Endodermal cell (in vitro differentiated cells): ENCODE results near the gene NME7. TPM values are rescaled to one million over a fixed set of nuclear protein-coding genes. Genes with fewer than 3 reads are reported as not detected.

ENCODE experiments used
- DNase-seq: peaks from one replicate; pipeline ENCODE4 v3.0.0-alpha.2; 2017
- H3K27ac ChIP-seq: 2 replicates; pipeline ENCODE4 v1.5.1; 2013; ENCODE audit warnings: mild to moderate bottlenecking, low read depth, low read length, moderate library complexity
- H3K27me3 ChIP-seq: 2 replicates; pipeline ENCODE4 v1.6.1; 2013; ENCODE audit warnings: mild to moderate bottlenecking, low read length, moderate library complexity; ENCODE audit not compliant: insufficient read depth, control insufficient read depth, poor library complexity, severe bottlenecking
- H3K36me3 ChIP-seq: 2 replicates; pipeline ENCODE4 v1.7.0; 2013; ENCODE audit warnings: mild to moderate bottlenecking, low read length, moderate library complexity; ENCODE audit not compliant: control insufficient read depth, insufficient read depth
- H3K4me1 ChIP-seq: one replicate; pipeline ENCODE4 v1.7.0; 2013; ENCODE audit warnings: low read length; ENCODE audit not compliant: control insufficient read depth, insufficient read depth
- H3K4me3 ChIP-seq: 2 replicates; pipeline ENCODE4 v1.5.1; 2013; ENCODE audit warnings: mild to moderate bottlenecking, low read length, moderate library complexity
- H3K9ac ChIP-seq: 2 replicates; pipeline ENCODE4 v1.6.1; 2013; ENCODE audit warnings: mild to moderate bottlenecking, low read length, moderate library complexity; ENCODE audit not compliant: poor library complexity, severe bottlenecking; ENCODE audit errors: extremely low read depth
- H3K9me3 ChIP-seq: 2 replicates; pipeline ENCODE4 v1.6.1; 2013; ENCODE audit warnings: mild to moderate bottlenecking, low read length, moderate library complexity; ENCODE audit not compliant: control insufficient read depth
- H3K27ac Mint-ChIP-seq: 2 replicates; pipeline ENCODE4 v1.8.0; 2020; ENCODE audit warnings: mixed read lengths
- H3K27me3 Mint-ChIP-seq: 2 replicates; pipeline ENCODE4 v1.8.0; 2021; ENCODE audit warnings: mild to moderate bottlenecking, mixed read lengths; ENCODE audit not compliant: insufficient read depth
- H3K36me3 Mint-ChIP-seq: 2 replicates; pipeline ENCODE4 v1.8.0; 2020; ENCODE audit warnings: low read depth, mixed read lengths
- H3K4me1 Mint-ChIP-seq: 2 replicates; pipeline ENCODE4 v1.8.0; 2020; ENCODE audit warnings: mixed read lengths
- H3K4me3 Mint-ChIP-seq: 2 replicates; pipeline ENCODE4 v1.8.0; 2020; ENCODE audit warnings: mild to moderate bottlenecking, moderate library complexity, mixed read lengths
- H3K9me3 Mint-ChIP-seq: 2 replicates; pipeline ENCODE4 v1.8.0; 2020; ENCODE audit warnings: mild to moderate bottlenecking, mixed read lengths
- CTCF ChIP-seq: fragments of 200-600 bp; sonication (generic); conservative IDR thresholded peaks from 2 replicates; pipeline ENCODE4 v1.5.0; 2021; ENCODE audit warnings: antibody characterized with exemption, mild to moderate bottlenecking
- WGBS, 2 experiments: methylation state at CpG; one replicate each; pipeline versions ENCODE4 v1.1.5 to v1.1.7; 2013; ENCODE audit warnings: missing lambda C conversion rate in 2 of 2, mixed read lengths in 1 of 2; ENCODE audit not compliant: insufficient coverage in 1 of 2, insufficient read length in 1 of 2; 5-methylcytosine and 5-hydroxymethylcytosine counted together
- total RNA-seq, 2 donors: library from RNA; stranded (reverse); fragmentation: NEBNext Ultra II Directional in 1 of 2; extraction: Animal tissue kit (Norgen Biotek cat#: 25700) in 1 of 2; gene quantifications; 2 replicates in 1 of 2; 3 replicates in 1 of 2; pipeline ENCODE4 v1.2.1, GENCODE V29; 2021

NME7 gene
- total RNA-seq, 2 donors from 2014 or later = 28.1 to 32.3 TPM

GRCh38 chr1:169371404-169371803 is 3.8 kb upstream of the NME7 start:
- H3K36me3 Mint-ChIP-seq = peaks cover 15% of the 10 kb centered on the region
- 96% methylated on average over 1 of the region's 1 CpG; no CpG with 5 or more reads in 1 of the 2 experiments for WGBS, 2 experiments
- no peak for DNase-seq

GRCh38 chr1:169368406-169368769 is 791 bp upstream of the NME7 start:
- no peak overlapping the region for H3K27ac Mint-ChIP-seq
- H3K4me1 Mint-ChIP-seq = peaks cover 5% of the 10 kb centered on the region
- 0 to 1% methylated on average over 8 to 16 of the region's 16 CpGs for WGBS, 2 experiments
- DNase-seq = no peak
- TF ChIP-seq CTCF = no peak
- no peak overlapping the region for H3K27ac ChIP-seq
- H3K9me3 ChIP-seq = peaks cover 9% of the 10 kb centered on the region
- H3K27me3 ChIP-seq = no peaks in the 10 kb centered on the region
- H3K4me1 ChIP-seq = no peaks in the 10 kb centered on the region
- H3K4me3 ChIP-seq = peak overlapping the region; percentile 99
- H3K9me3 Mint-ChIP-seq = no peaks in the 10 kb centered on the region
- peak overlapping the region; percentile 50 for H3K9ac ChIP-seq
- H3K36me3 Mint-ChIP-seq = peaks cover 21% of the 10 kb centered on the region
- H3K4me3 Mint-ChIP-seq = no peak overlapping the region
- H3K36me3 ChIP-seq = peaks cover 29% of the 10 kb centered on the region
- H3K27me3 Mint-ChIP-seq = no peaks in the 10 kb centered on the region

More at GRCh38 chr1:169371404-169371803, 3.8 kb upstream of the NME7 start:
- Mint-ChIP-seq H3K4me3 (no peak overlapping the region), H3K4me1 (peaks cover 5% of the 10 kb centered on the region), H3K9me3 (no peaks in the 10 kb centered on the region), H3K27me3 (no peaks in the 10 kb centered on the region), H3K27ac (no peak overlapping the region)
- no peaks in the 10 kb centered on the region for H3K9me3 ChIP-seq
- no peak overlapping the region for H3K9ac ChIP-seq
- no peaks in the 10 kb centered on the region for H3K4me1 ChIP-seq
- no peaks in the 10 kb centered on the region for H3K27me3 ChIP-seq
- H3K36me3 ChIP-seq = peaks cover 42% of the 10 kb centered on the region
- TF ChIP-seq CTCF = no peak
- no peak overlapping the region for H3K27ac ChIP-seq
- H3K4me3 ChIP-seq = no peak overlapping the region

GRCh38 chr1:169367096-169367685 is 406 bp downstream of the NME7 start:
- no peak for DNase-seq
- no peak overlapping the region for H3K27ac ChIP-seq
- no peak for TF ChIP-seq CTCF
- no peaks in the 10 kb centered on the region for H3K27me3 ChIP-seq
- peak overlapping the region; percentile 99 for H3K4me3 ChIP-seq
- H3K27ac Mint-ChIP-seq = no peak overlapping the region
- H3K9ac ChIP-seq = no peak overlapping the region
- peaks cover 5% of the 10 kb centered on the region for H3K4me1 Mint-ChIP-seq
- no peak overlapping the region for H3K4me3 Mint-ChIP-seq
- H3K36me3 Mint-ChIP-seq = peaks cover 19% of the 10 kb centered on the region
- H3K9me3 ChIP-seq = peaks cover 9% of the 10 kb centered on the region
- 6 to 15% methylated on average over 10 to 15 of the region's 15 CpGs for WGBS, 2 experiments
- H3K27me3 Mint-ChIP-seq = no peaks in the 10 kb centered on the region
- H3K36me3 ChIP-seq = peaks cover 19% of the 10 kb centered on the region
- no peaks in the 10 kb centered on the region for H3K4me1 ChIP-seq
- no peaks in the 10 kb centered on the region for H3K9me3 Mint-ChIP-seq
